Endothelial cell of umbilical vein (primary cell): Measurements from ENCODE around the gene SIRPA. TPM values are rescaled to one million over a fixed set of nuclear protein-coding genes. Genes with fewer than 3 reads are reported as not detected.

Source experiments
- BruUV-seq: library from RNA; stranded (reverse); fragments of 400-500 nt; replicated peaks from 2 replicates; lab custom pipeline; 2021; lab: Mats Ljungman, UMichigan
- CTCF ChIA-PET: fragments of 300-600, 350-600 bp; sonication (Branson Sonifier 250); formaldehyde crosslinking; loops from one replicate; lab custom pipeline; 2021; ENCODE audit warnings: antibody characterized with exemption, inconsistent platforms; lab: Charles Lee
- POLR2A ChIA-PET: fragments of 300-600, 350-600 bp; sonication (Branson Sonifier 250); formaldehyde crosslinking; loops from one replicate; lab custom pipeline; 2021; ENCODE audit warnings: antibody characterized with exemption, inconsistent platforms; lab: Charles Lee
- DNase-seq: peaks from one replicate; pipeline ENCODE4 v3.0.0-alpha.2; 2011; ENCODE audit warnings: low read depth, low spot score
- FAIRE-seq: peaks from 2 replicates; lab custom pipeline; 2011; peaks lifted over from hg19 to GRCh38; lab: Jason Lieb, UNC
- H2AFZ ChIP-seq: 2 replicates; pipeline ENCODE4 v1.6.0; 2012; ENCODE audit warnings: low read depth, low read length, control low read depth, inconsistent platforms
- H3K27ac ChIP-seq: 2 replicates; pipeline ENCODE4 v1.5.1; 2011; ENCODE audit warnings: low read depth, mild to moderate bottlenecking, control low read depth, low read length, moderate library complexity; ENCODE audit not compliant: insufficient read depth
- H3K27me3 ChIP-seq, 2 experiments: 2 replicates each; pipeline versions ENCODE4 v1.6.0 to v1.6.1; 2011; ENCODE audit warnings: low read length in 2 of 2, mixed read lengths in 1 of 2; ENCODE audit not compliant: control insufficient read depth in 2 of 2, insufficient read depth in 2 of 2
- H3K36me3 ChIP-seq, 2 experiments: 2 replicates in 1 of 2; 3 replicates in 1 of 2; pipeline ENCODE4 v1.5.1; 2011; ENCODE audit warnings: low read length in 2 of 2, mild to moderate bottlenecking in 1 of 2, moderate library complexity in 1 of 2; ENCODE audit not compliant: control insufficient read depth in 2 of 2, insufficient read depth in 2 of 2; ENCODE audit errors: extremely low read depth in 1 of 2
- H3K4me1 ChIP-seq: 3 replicates; pipeline ENCODE4 v1.5.1; 2011; ENCODE audit warnings: mild to moderate bottlenecking, low read length; ENCODE audit not compliant: control insufficient read depth, insufficient read depth; ENCODE audit errors: extremely low read depth
- H3K4me2 ChIP-seq: 2 replicates; pipeline ENCODE4 v1.6.1; 2011; ENCODE audit warnings: low read length, control low read depth, mixed read lengths; ENCODE audit not compliant: insufficient read depth
- H3K4me3 ChIP-seq, 3 experiments: fragments of 200-600 bp in 1 of 3; sonication (generic), shearing (Covaris generic) in 1 of 3; replicated peaks in 1 of 3; 2 replicates each; pipeline ENCODE4 v1.5.1; 2011 to 2016; ENCODE audit warnings: control low read depth in 3 of 3, low read length in 3 of 3, mild to moderate bottlenecking in 2 of 3, inconsistent platforms in 1 of 3, low read depth in 1 of 3, moderate library complexity in 1 of 3; ENCODE audit not compliant: insufficient read depth in 1 of 3
- H3K79me2 ChIP-seq: 2 replicates; pipeline ENCODE4 v1.6.0; 2012; ENCODE audit warnings: low read length, inconsistent platforms; ENCODE audit not compliant: control insufficient read depth, insufficient read depth
- H3K9ac ChIP-seq: replicated peaks from 2 replicates; pipeline ENCODE3; 2011; ENCODE audit warnings: low read length, control low read depth; ENCODE audit not compliant: insufficient read depth; ENCODE audit errors: extremely low read depth
- H3K9me1 ChIP-seq: replicated peaks from 3 replicates; pipeline ENCODE4 v1.6.0; 2011; ENCODE audit warnings: mild to moderate bottlenecking, low read length; ENCODE audit not compliant: control insufficient read depth, insufficient read depth; ENCODE audit errors: extremely low read depth
- H3K9me3 ChIP-seq: replicated peaks from 2 replicates; pipeline ENCODE4 v1.5.1; 2012; ENCODE audit warnings: low read length, inconsistent platforms; ENCODE audit not compliant: control insufficient read depth, insufficient read depth
- H4K20me1 ChIP-seq: replicated peaks from 2 replicates; pipeline ENCODE3; 2011; ENCODE audit warnings: mild to moderate bottlenecking, low read length; ENCODE audit not compliant: control insufficient read depth, insufficient read depth; ENCODE audit errors: extremely low read depth
- CTCF ChIP-seq, 2 donors: IDR thresholded peaks; 1 replicate in 1 of 2; 2 replicates in 1 of 2; pipeline ENCODE4 v1.5.1; 2011; ENCODE audit warnings: low read length in 2 of 2, mild to moderate bottlenecking in 2 of 2, moderate library complexity in 2 of 2, control low read depth in 1 of 2, inconsistent platforms in 1 of 2, low read depth in 1 of 2; ENCODE audit not compliant: insufficient read depth in 1 of 2; ENCODE audit errors: extremely low read depth in 1 of 2
- EZH2 ChIP-seq: IDR thresholded peaks from 2 replicates; pipeline ENCODE4 v1.6.1; 2012; ENCODE audit warnings: borderline replicate concordance, low read depth, mild to moderate bottlenecking, moderate library complexity, low read length, inconsistent platforms; ENCODE audit not compliant: severe bottlenecking
- GATA2 ChIP-seq: IDR thresholded peaks from 2 replicates; pipeline ENCODE4 v1.7.0; 2011; ENCODE audit warnings: low read depth, mild to moderate bottlenecking, moderate library complexity, mixed read lengths, low read length; ENCODE audit not compliant: insufficient read length, insufficient read depth
- JUN ChIP-seq: IDR thresholded peaks from 2 replicates; pipeline ENCODE4 v1.6.1; 2011; ENCODE audit warnings: borderline replicate concordance, low read depth; ENCODE audit not compliant: insufficient read length, insufficient read depth
- MYC ChIP-seq: IDR thresholded peaks from one replicate; pipeline ENCODE4 v1.6.1; 2011; ENCODE audit warnings: mild to moderate bottlenecking, low read depth, low read length
- POLR2A ChIP-seq: IDR thresholded peaks from 2 replicates; pipeline ENCODE4 v1.6.1; 2012; ENCODE audit warnings: low read depth, mild to moderate bottlenecking, control low read depth, low read length
- POLR2AphosphoS5 ChIP-seq: IDR thresholded peaks from 2 replicates; pipeline ENCODE4 v1.6.1; 2012; ENCODE audit warnings: low read depth, mild to moderate bottlenecking, control low read depth, low read length, moderate library complexity; ENCODE audit not compliant: insufficient read depth
- dilution Hi-C: fragments of 300-500 bp; cut with MboI; formaldehyde crosslinking; loops from one replicate; pipeline ENCODE4 v1.15.0; 2019; ENCODE audit warnings: low sequenced_read_pairs; ENCODE audit not compliant: extremely low pct_ligation_motif_present
- intact Hi-C: fragments of 100-400 bp; cut with micrococcal nuclease; formaldehyde crosslinking; loops from one replicate; pipeline ENCODE4 v1.10.0; 2022
- polyA plus RNA-seq, 4 experiments: library from polyadenylated mRNA; depleted of rRNA in 3 of 4; stranded (reverse) in 3 of 4; unstranded in 1 of 4; fragments of >200 nt; gene quantifications; 2 replicates each; pipeline versions ENCODE4 v1.2.1 to v1.2.3, GENCODE V29; 2011 to 2012; ENCODE audit warnings: missing spikeins in 1 of 4
- total RNA-seq: library from RNA; stranded (reverse); gene quantifications from 2 replicates; pipeline ENCODE4 v1.2.3, GENCODE V29; 2021
- TF ChIP-seq, protein P1 (sequence below): IDR thresholded peaks from 2 replicates; pipeline ENCODE4 v1.6.1; 2011; ENCODE audit not compliant: insufficient read depth, insufficient read length

The SIRPA gene
- total and polyA plus RNA-seq, 2 donors (not counting 3 experiments of a cell fraction or from before 2014, with no cell fraction given) = 29.9 to 59.2 TPM

DNA sequence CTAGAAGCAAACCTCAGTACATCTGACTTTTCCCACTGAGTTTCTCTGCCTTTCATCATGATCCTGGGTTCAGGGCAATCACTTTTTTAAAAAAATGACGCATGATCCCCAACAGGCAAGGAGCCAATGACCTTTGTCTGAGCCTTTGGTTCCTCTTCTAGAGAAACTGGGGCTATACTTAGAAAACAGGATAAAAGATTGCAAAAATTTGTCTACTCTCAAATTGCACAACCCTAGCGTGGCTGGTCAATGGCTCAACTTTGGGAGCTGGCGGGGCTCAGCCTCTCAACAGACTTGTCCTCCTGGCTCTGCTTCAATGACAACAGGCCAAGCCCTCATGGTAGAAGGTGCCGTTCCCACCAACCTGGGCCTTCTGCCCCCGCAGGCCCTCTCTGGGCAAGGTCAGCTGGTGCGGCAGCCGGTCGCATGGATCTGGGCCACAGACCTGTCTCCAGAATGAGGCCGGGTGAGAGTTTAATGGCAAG lies 50.0 kb downstream of the SIRPA start:
- BruUV-seq = no TSS peak

GRCh38 chr20:1945660-1946059 lies 50.5 kb downstream of the SIRPA start:
- Histone ChIP-seq H3K9ac (no peak overlapping the region), H3K9me1 (no peaks in the 10 kb centered on the region), H3K9me3 (no peaks in the 10 kb centered on the region), H3K79me2 (no peaks in the 10 kb centered on the region), H3K27me3 (peaks cover 14 to 26% of the 10 kb centered on the region in 2 experiments), H3K36me3 (no peaks in the 10 kb centered on the region), H3K4me3 (no peak overlapping the region), H4K20me1 (no peaks in the 10 kb centered on the region), H3K27ac (no peak overlapping the region), H3K4me1 (no peaks in the 10 kb centered on the region), H2AFZ (no peak overlapping the region), H3K4me2 (no peak overlapping the region)
- CTCF ChIA-PET = no interaction called here
- intact Hi-C loops (no loop called here), dilution Hi-C loops (no loop called here)
- no peak for DNase-seq
- no TSS peak for BruUV-seq
- POLR2A ChIA-PET = no interaction called here
- FAIRE-seq = no peak
- no peak for TF ChIP-seq GATA2
- TF ChIP-seq POLR2A = no peak
- TF ChIP-seq CTCF (IDR thresholded peaks at IDR 0.05; ENCODE audit: extremely low read depth in 1 of 2, insufficient read depth in 1 of 2, low read depth in 1 of 2, low read length in 2 of 2) = no peak
- no peak for TF ChIP-seq EZH2
- TF ChIP-seq JUN = no peak

More for the DNA sequence above, 50.0 kb downstream of the SIRPA start:
- Histone ChIP-seq H4K20me1 (no peaks in the 10 kb centered on the region), H3K4me3 (no peak overlapping the region), H3K9ac (no peak overlapping the region), H3K4me1 (no peaks in the 10 kb centered on the region), H3K27me3 (peaks cover 14 to 26% of the 10 kb centered on the region in 2 experiments), H3K79me2 (no peaks in the 10 kb centered on the region), H3K27ac (no peak overlapping the region), H3K36me3 (no peaks in the 10 kb centered on the region), H3K4me2 (no peak overlapping the region), H2AFZ (no peak overlapping the region), H3K9me1 (no peaks in the 10 kb centered on the region), H3K9me3 (no peaks in the 10 kb centered on the region)
- TF ChIP-seq MYC (no peak), POLR2AphosphoS5 (no peak), JUN (no peak), GATA2 (no peak), POLR2A (no peak), EZH2 (no peak)
- TF ChIP-seq, protein P1, sequence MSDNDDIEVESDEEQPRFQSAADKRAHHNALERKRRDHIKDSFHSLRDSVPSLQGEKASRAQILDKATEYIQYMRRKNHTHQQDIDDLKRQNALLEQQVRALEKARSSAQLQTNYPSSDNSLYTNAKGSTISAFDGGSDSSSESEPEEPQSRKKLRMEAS = no peak
- no peak for FAIRE-seq
- DNase-seq = no peak
- dilution Hi-C loops = no loop called here
- intact Hi-C loops = no loop called here
- CTCF ChIA-PET = no interaction called here
- POLR2A ChIA-PET = no interaction called here
